Natural killer cell (primary cell): ENCODE data around the gene GALNTL6. TPM values are rescaled to one million over a fixed set of nuclear protein-coding genes. Genes with fewer than 3 reads are reported as not detected.

Source experiments
- ATAC-seq, 3 donors: fragments of 150-1000 bp in 2 of 3; fragments of 200-7000 bp in 1 of 3; cut with Tn5 transposase; 1 replicate in 1 of 3; 2 replicates in 2 of 3; pipeline ENCODE4 v1.10.0; 2021; ENCODE audit warnings: mild to moderate bottlenecking in 2 of 3, moderate library complexity in 2 of 3
- DNase-seq, 2 donors: peaks; one replicate each; pipeline versions ENCODE4 v3.0.0 to v3.0.0-alpha.2; 2013 to 2021; ENCODE audit warnings: mixed read lengths in 1 of 2
- H3K27ac ChIP-seq: one replicate; pipeline ENCODE4 v1.5.1; 2013; ENCODE audit warnings: mild to moderate bottlenecking, low read length
- H3K27me3 ChIP-seq: one replicate; pipeline ENCODE4 v1.6.1; 2013; ENCODE audit warnings: low read length; ENCODE audit not compliant: control insufficient read depth, insufficient read depth
- H3K36me3 ChIP-seq: one replicate; pipeline ENCODE4 v1.6.1; 2013; ENCODE audit warnings: low read length; ENCODE audit not compliant: control insufficient read depth, insufficient read depth
- H3K4me1 ChIP-seq: one replicate; pipeline ENCODE4 v1.6.1; 2013; ENCODE audit warnings: low read length; ENCODE audit not compliant: control insufficient read depth, insufficient read depth
- H3K4me3 ChIP-seq: one replicate; pipeline ENCODE4 v1.5.1; 2013; ENCODE audit warnings: low read length
- H3K9me3 ChIP-seq: one replicate; pipeline ENCODE4 v1.6.1; 2013; ENCODE audit warnings: low read length; ENCODE audit not compliant: control insufficient read depth, insufficient read depth
- H3K27ac Mint-ChIP-seq, 2 donors: one replicate each; pipeline ENCODE4 v1.8.0; 2022; ENCODE audit warnings: mild to moderate bottlenecking in 2 of 2, mixed read lengths in 2 of 2, moderate library complexity in 1 of 2
- H3K27me3 Mint-ChIP-seq, 2 donors: one replicate each; pipeline ENCODE4 v1.8.0; 2022; ENCODE audit warnings: low read depth in 2 of 2, mixed read lengths in 2 of 2
- H3K36me3 Mint-ChIP-seq: one replicate; pipeline ENCODE4 v1.8.0; 2022; ENCODE audit warnings: mixed read lengths
- H3K4me1 Mint-ChIP-seq, 2 donors: one replicate each; pipeline ENCODE4 v1.8.0; 2022; ENCODE audit warnings: mixed read lengths in 2 of 2
- H3K4me3 Mint-ChIP-seq: one replicate; pipeline ENCODE4 v1.8.0; 2022; ENCODE audit warnings: mild to moderate bottlenecking, moderate library complexity, mixed read lengths
- H3K9me3 Mint-ChIP-seq, 2 donors: one replicate each; pipeline ENCODE4 v1.8.0; 2022; ENCODE audit warnings: mixed read lengths in 2 of 2
- CTCF ChIP-seq: fragments of 200-600 bp; IDR thresholded peaks from one replicate; pipeline ENCODE4 v1.8.0; 2022; ENCODE audit warnings: antibody characterized with exemption
- WGBS: methylation state at CpG from one replicate; pipeline ENCODE4 v1.1.7; 2013; ENCODE audit warnings: missing lambda C conversion rate; ENCODE audit not compliant: insufficient coverage; 5-methylcytosine and 5-hydroxymethylcytosine counted together
- intact Hi-C: fragments of 100-400 bp; cut with micrococcal nuclease; formaldehyde crosslinking; loops from one replicate; pipeline ENCODE4 v1.14.2; 2022
- total RNA-seq, 4 donors: library from RNA; stranded (reverse); fragments of 120-200 nt in 1 of 4; gene quantifications; one replicate each; pipeline versions ENCODE4 v1.2.3 to v1.2.4, GENCODE V29; 2013 to 2022

GALNTL6 gene
- total RNA-seq, 3 donors from 2014 or later (not counting 1 experiment from before 2014, with no cell fraction given), result not detected

GRCh38 chr4:171948038-171948437 is 134.8 kb downstream of the GALNTL6 start:
- H3K36me3 ChIP-seq, result no peaks in the 10 kb centered on the region
- 89% methylated on average over 2 of the region's 2 CpGs for WGBS
- peaks cover 4% of the 10 kb centered on the region for H3K9me3 ChIP-seq
- no peaks in the 10 kb centered on the region for H3K27me3 Mint-ChIP-seq
- H3K4me3 ChIP-seq, result no peak overlapping the region
- no peak for TF ChIP-seq CTCF
- ATAC-seq (no peak), DNase-seq (no peak)
- intact Hi-C loops, result no loop called here
- H3K4me1 Mint-ChIP-seq, result no peaks in the 10 kb centered on the region
- H3K27me3 ChIP-seq, result no peaks in the 10 kb centered on the region
- peaks cover 12 to 16% of the 10 kb centered on the region in 2 donors for H3K9me3 Mint-ChIP-seq
- no peak overlapping the region for H3K4me3 Mint-ChIP-seq
- H3K4me1 ChIP-seq, result no peaks in the 10 kb centered on the region
- H3K27ac ChIP-seq, result no peak overlapping the region
- no peak overlapping the region for H3K27ac Mint-ChIP-seq
- H3K36me3 Mint-ChIP-seq, result no peaks in the 10 kb centered on the region

- Histone ChIP-seq H3K36me3 (no peaks in the 10 kb centered on the region), H3K4me3 (no peak overlapping the region), H3K27ac (no peak overlapping the region), H3K4me1 (no peaks in the 10 kb centered on the region), H3K9me3 (no peaks in the 10 kb centered on the region), H3K27me3 (no peaks in the 10 kb centered on the region)
- Mint-ChIP-seq H3K4me3 (no peak overlapping the region), H3K9me3 (peaks cover 8 to 14% of the 10 kb centered on the region in 2 donors), H3K27ac (no peak overlapping the region), H3K36me3 (no peaks in the 10 kb centered on the region), H3K27me3 (no peaks in the 10 kb centered on the region), H3K4me1 (no peaks in the 10 kb centered on the region)
- intact Hi-C loops, result no loop called here
- ATAC-seq (no peak), DNase-seq (no peak)
- WGBS, result no CpG with 5 or more reads among the region's 1 CpG
- no peak for TF ChIP-seq CTCF
Measured at GRCh38 chr4:171954650-171955049, 141.4 kb downstream of the GALNTL6 start.

GRCh38 chr4:171956678-171957077 is 143.5 kb downstream of the GALNTL6 start:
- TF ChIP-seq CTCF, result no peak
- intact Hi-C loops, result no loop called here
- 92% methylated on average over 4 of the region's 4 CpGs for WGBS
- no peak overlapping the region for H3K27ac ChIP-seq
- DNase-seq, result no peak
- no peaks in the 10 kb centered on the region for H3K27me3 Mint-ChIP-seq
- no peaks in the 10 kb centered on the region for H3K9me3 ChIP-seq
- H3K4me3 ChIP-seq, result no peak overlapping the region
- H3K36me3 ChIP-seq, result no peaks in the 10 kb centered on the region
- H3K4me1 Mint-ChIP-seq, result no peaks in the 10 kb centered on the region
- peaks cover 5 to 8% of the 10 kb centered on the region in 2 donors for H3K9me3 Mint-ChIP-seq
- ATAC-seq, result no peak
- H3K36me3 Mint-ChIP-seq, result no peaks in the 10 kb centered on the region
- H3K27ac Mint-ChIP-seq, result no peak overlapping the region
- H3K4me1 ChIP-seq, result no peaks in the 10 kb centered on the region
- no peaks in the 10 kb centered on the region for H3K27me3 ChIP-seq
- H3K4me3 Mint-ChIP-seq, result no peak overlapping the region

GRCh38 chr4:171962110-171962509 is 148.9 kb downstream of the GALNTL6 start:
- Histone ChIP-seq H3K4me3 (no peak overlapping the region), H3K9me3 (no peaks in the 10 kb centered on the region), H3K27ac (no peak overlapping the region), H3K4me1 (no peaks in the 10 kb centered on the region), H3K36me3 (no peaks in the 10 kb centered on the region), H3K27me3 (no peaks in the 10 kb centered on the region)
- no peak for TF ChIP-seq CTCF
- no peak for ATAC-seq
- no peaks in the 10 kb centered on the region for H3K36me3 Mint-ChIP-seq
- H3K27ac Mint-ChIP-seq, result no peak overlapping the region
- 82% methylated on average over 5 of the region's 5 CpGs for WGBS
- no peak overlapping the region for H3K4me3 Mint-ChIP-seq
- DNase-seq, result no peak
- no peaks in the 10 kb centered on the region for H3K4me1 Mint-ChIP-seq
- intact Hi-C loops, result no loop called here
- H3K27me3 Mint-ChIP-seq, result no peaks in the 10 kb centered on the region
- H3K9me3 Mint-ChIP-seq, result peaks cover 3 to 13% of the 10 kb centered on the region in 2 donors
